Measurements from ENCODE around the gene PTPRS.

The PTPRS gene

GRCh38 chr19:5321851-5322681 is 18.5 kb downstream of the PTPRS start:
- no peak overlapping the region for H3K27ac ChIP-seq

GRCh38 chr19:5321066-5321642 is 19.5 kb downstream of the PTPRS start:
- TF ChIP-seq CTCF (IDR thresholded peaks at IDR 0.05) (no peak), ZFX (IDR thresholded peaks at IDR 0.05; ENCODE audit: borderline replicate concordance) (no peak)
- H3K27ac ChIP-seq, result no peak overlapping the region

More at GRCh38 chr19:5321851-5322681, 18.5 kb downstream of the PTPRS start:
- TF ChIP-seq CTCF (IDR thresholded peaks at IDR 0.05) (no peak), ZFX (IDR thresholded peaks at IDR 0.05; ENCODE audit: borderline replicate concordance) (no peak)

- H3K27ac ChIP-seq, result no peak overlapping the region
- TF ChIP-seq CTCF (IDR thresholded peaks at IDR 0.05) (no peak), ZFX (IDR thresholded peaks at IDR 0.05; ENCODE audit: borderline replicate concordance) (no peak)
Measured at GRCh38 chr19:5319516-5319915, 21.1 kb downstream of the PTPRS start.

GRCh38 chr19:5318306-5318705 is 22.3 kb downstream of the PTPRS start:
- no peak for TF ChIP-seq CTCF (IDR thresholded peaks at IDR 0.05)
- TF ChIP-seq ZFX (IDR thresholded peaks at IDR 0.05; ENCODE audit: borderline replicate concordance), result no peak

GRCh38 chr19:5317321-5317720 is 23.3 kb downstream of the PTPRS start:
- no peak overlapping the region for H3K27ac ChIP-seq
- no peak for TF ChIP-seq CTCF (IDR thresholded peaks at IDR 0.05)
- no peak for TF ChIP-seq ZFX (IDR thresholded peaks at IDR 0.05; ENCODE audit: borderline replicate concordance)

More at GRCh38 chr19:5318306-5318705, 22.3 kb downstream of the PTPRS start:
- H3K27ac ChIP-seq, result no peak overlapping the region

GRCh38 chr19:5316138-5316537 is 24.5 kb downstream of the PTPRS start:
- H3K27ac ChIP-seq, result no peak overlapping the region
- TF ChIP-seq ZFX (IDR thresholded peaks at IDR 0.05; ENCODE audit: borderline replicate concordance) (no peak), CTCF (IDR thresholded peaks at IDR 0.05) (no peak)

GRCh38 chr19:5314907-5315298 is 25.7 kb downstream of the PTPRS start:
- H3K27ac ChIP-seq, result no peak overlapping the region
- TF ChIP-seq ZFX (IDR thresholded peaks at IDR 0.05; ENCODE audit: borderline replicate concordance) (no peak), CTCF (IDR thresholded peaks at IDR 0.05) (no peak)

Measured in 22Rv1 (cell line).